Ishikawa (cell line): ENCODE measurements around the gene TBX22.

Source experiments
- CREB1 ChIP-seq: IDR thresholded peaks from 2 replicates; pipeline ENCODE4 v1.6.1; 2012; ENCODE audit warnings: low read depth
- EGR1 ChIP-seq: IDR thresholded peaks from 2 replicates; pipeline ENCODE4 v1.6.1; 2012
- EP300 ChIP-seq: IDR thresholded peaks from 2 replicates; pipeline ENCODE4 v1.6.1; 2012; ENCODE audit warnings: borderline replicate concordance
- FOXM1 ChIP-seq: IDR thresholded peaks from 2 replicates; pipeline ENCODE4 v1.6.1; 2012; ENCODE audit warnings: low read depth, borderline replicate concordance
- MAX ChIP-seq: IDR thresholded peaks from 2 replicates; pipeline ENCODE4 v1.6.1; 2012
- RAD21 ChIP-seq: IDR thresholded peaks from 2 replicates; pipeline ENCODE4 v1.6.1; 2012; ENCODE audit warnings: low read depth
- REST ChIP-seq: IDR thresholded peaks from 2 replicates; pipeline ENCODE4 v1.6.1; 2012; ENCODE audit warnings: low read depth, mild to moderate bottlenecking
- TAF1 ChIP-seq: IDR thresholded peaks from 2 replicates; pipeline ENCODE4 v1.6.1; 2012; ENCODE audit warnings: low read depth, mild to moderate bottlenecking
- TCF12 ChIP-seq: IDR thresholded peaks from 2 replicates; pipeline ENCODE4 v1.6.1; 2012; ENCODE audit warnings: low read depth
- TEAD4 ChIP-seq: IDR thresholded peaks from 2 replicates; pipeline ENCODE4 v1.6.1; 2012
- USF1 ChIP-seq: IDR thresholded peaks from 2 replicates; pipeline ENCODE4 v1.6.1; 2012
- YY1 ChIP-seq: IDR thresholded peaks from 2 replicates; pipeline ENCODE4 v1.6.1; 2012; ENCODE audit warnings: low read depth

- TF ChIP-seq FOXM1 (no peak), EP300 (no peak), RAD21 (no peak), CREB1 (no peak), MAX (no peak), EGR1 (no peak), REST (no peak), TAF1 (no peak), TEAD4 (no peak), YY1 (no peak), TCF12 (no peak), USF1 (no peak)
These were observed 1.6 kb downstream of the TBX22 start for GRCh38 chrX:80016182-80016581.
